NCI-H446 (cell line): ENCODE measurements around the gene OR2Z1.
"Not testable (repeated sequence)": the region's sequence is repeated elsewhere in the genome, so short reads cannot be mapped to it uniquely, and the experiment has no call there.

Source experiments
- DNase-seq, 2 experiments: peaks; one replicate each; lab custom pipeline; 2025; lab: John Stamatoyannopoulos, UW

OR2Z1 gene

GRCh38 chr19:8702350-8702749, 19.1 kb upstream of the OR2Z1 start:
- DNase-seq: no peak

GRCh38 chr19:8703223-8703622, 18.2 kb upstream of the OR2Z1 start:
- DNase-seq: no peak

GRCh38 chr19:8705304-8705703, 16.1 kb upstream of the OR2Z1 start:
- DNase-seq: not testable (repeated sequence)

- no peak for DNase-seq
Measured at GRCh38 chr19:8705742-8706141, 15.7 kb upstream of the OR2Z1 start.

- DNase-seq: not testable (repeated sequence)
Measured at GRCh38 chr19:8710337-8710736, 11.1 kb upstream of the OR2Z1 start.

- DNase-seq: no peak
Measured at GRCh38 chr19:8722032-8722431, 598 bp downstream of the OR2Z1 start.

- DNase-seq: no peak
Measured at GRCh38 chr19:8724276-8724675, 2.8 kb downstream of the OR2Z1 start.

- no peak for DNase-seq
Measured at GRCh38 chr19:8731428-8732169, 10.2 kb downstream of the OR2Z1 start.

- DNase-seq: no peak
Measured at GRCh38 chr19:8738377-8738776, 16.9 kb downstream of the OR2Z1 start.

- not testable (repeated sequence) for DNase-seq
Measured at GRCh38 chr19:8739291-8740065, 18.0 kb downstream of the OR2Z1 start.

- not testable (repeated sequence) for DNase-seq
Measured at GRCh38 chr19:8767257-8767656, 45.8 kb downstream of the OR2Z1 start.

- DNase-seq: not testable (repeated sequence)
Measured at GRCh38 chr19:8769265-8769664, 47.8 kb downstream of the OR2Z1 start.

GRCh38 chr19:8773587-8773986, 52.2 kb downstream of the OR2Z1 start:
- not testable (repeated sequence) for DNase-seq
